ENCODE results near the gene CLASP1. TPM values are rescaled to one million over a fixed set of nuclear protein-coding genes. Genes with fewer than 3 reads are reported as not detected.

The CLASP1 gene
- total and polyA plus RNA-seq, 2 of the 8 experiments (the other 6 are each of a cell fraction or from before 2014, with no cell fraction given): 7.3 to 53.9 TPM

GRCh38 chr2:121340926-121341325, 308.3 kb downstream of the CLASP1 start:
- Histone ChIP-seq H3K36me3 (ENCODE audit: control insufficient read depth in 2 of 4, insufficient read depth in 4 of 4, low read length in 3 of 4) (peaks cover 3 to 13% (median 10%) of the 10 kb centered on the region in 4 experiments; a peak in 6 of 8 replicates), H2BK120ac (replicated peaks; ENCODE audit: low read depth, low read length) (no peak overlapping the region), H2BK20ac (ENCODE audit: low read length) (no peak overlapping the region), H4K20me1 (replicated peaks in 1 of 2; ENCODE audit: control insufficient read depth in 1 of 2, insufficient read depth in 2 of 2, low read length in 2 of 2) (peaks cover 0 to 4% of the 10 kb centered on the region in 2 experiments), H3K18ac (ENCODE audit: extremely low read depth, low read length) (no peak overlapping the region), H2AFZ (ENCODE audit: low read length) (no peak overlapping the region), H4K8ac (ENCODE audit: extremely low read depth, insufficient read depth, low read length) (no peak overlapping the region), H3K23ac (ENCODE audit: insufficient read length) (no peak overlapping the region), H3K27ac (ENCODE audit: low read depth, low read length) (no peak overlapping the region), H4K5ac (ENCODE audit: insufficient read length, low read depth, low read length) (no peak overlapping the region), H3K4me2 (ENCODE audit: insufficient read depth in 1 of 2, low read depth in 2 of 2, low read length in 2 of 2) (no peak overlapping the region), H3K4ac (replicated peaks; ENCODE audit: insufficient read length, low read depth, low read length) (no peak overlapping the region), H3K9ac (replicated peaks in 1 of 4; ENCODE audit: extremely low read depth in 1 of 4, low read depth in 3 of 4, low read length in 3 of 4) (no peak overlapping the region), H2AK5ac (ENCODE audit: low read depth, low read length) (no peak overlapping the region), H3K23me2 (ENCODE audit: low read depth, low read length) (no peaks in the 10 kb centered on the region), H2BK5ac (ENCODE audit: low read depth, low read length) (no peak overlapping the region), H3K79me1 (ENCODE audit: low read depth, low read length) (no peaks in the 10 kb centered on the region; the same call in 1 of the 2 replicates), H2BK15ac (ENCODE audit: low read length) (no peak overlapping the region), H3K27me3 (replicated peaks in 1 of 4; ENCODE audit: control insufficient read depth in 3 of 4, extremely low read depth in 1 of 4, insufficient read depth in 3 of 4, low read length in 3 of 4) (no peaks in the 10 kb centered on the region), H3K56ac (replicated peaks; ENCODE audit: insufficient read length, low read depth, low read length) (no peak overlapping the region), H4K91ac (replicated peaks; ENCODE audit: insufficient read length, low read length) (no peak overlapping the region), H2BK12ac (ENCODE audit: low read depth, low read length) (no peak overlapping the region), H3K4me3 (ENCODE audit: extremely low read depth in 1 of 4, insufficient read depth in 2 of 4, low read depth in 3 of 4, low read length in 4 of 4) (no peak overlapping the region), H3K79me2 (ENCODE audit: control insufficient read depth in 1 of 2, insufficient read depth in 2 of 2, low read length in 2 of 2) (no peaks in the 10 kb centered on the region), H3K4me1 (replicated peaks in 1 of 4; ENCODE audit: control insufficient read depth in 3 of 4, insufficient read depth in 4 of 4, low read length in 3 of 4) (peaks cover 0 to 3% (median 0%) of the 10 kb centered on the region in 4 experiments; a peak in 1 of 7 replicates), H3K14ac (ENCODE audit: insufficient read length) (no peak overlapping the region), H3K9me3 (ENCODE audit: insufficient read depth in 2 of 2, low read depth in 1 of 2, low read length in 1 of 2) (no peaks in the 10 kb centered on the region)
- CTCF ChIA-PET (ENCODE audit: partially characterized antibody): interaction anchor here (0.8 to 9.3 kb wide), 5 partner anchors 8 to 255 kb away, joined by 3 to 109 read pairs (median 6); no protein-coding TSS in a partner anchor
- TF ChIP-seq SIN3A (conservative IDR thresholded peaks at IDR 0.05 in 1 of 2, IDR thresholded peaks at IDR 0.05 in 1 of 2; ENCODE audit: low read depth in 1 of 2, low read length in 2 of 2): no peak
- TF ChIP-seq RAD21 (IDR thresholded peaks at IDR 0.05 in 1 of 2, conservative IDR thresholded peaks at IDR 0.05 in 1 of 2; ENCODE audit: low read depth in 2 of 2, low read length in 2 of 2): peak in 1 of 2 experiments; percentile 5; a peak in 1 of 4 replicates
- no peak for TF ChIP-seq SUZ12 (IDR thresholded peaks at IDR 0.05; ENCODE audit: low read length)
- no peak for TF ChIP-seq USF2 (IDR thresholded peaks at IDR 0.05; ENCODE audit: low read length)
- no peak for TF ChIP-seq SIRT6 (IDR thresholded peaks at IDR 0.05; ENCODE audit: low read length)
- no peak for TF ChIP-seq KDM5A (IDR thresholded peaks at IDR 0.05; ENCODE audit: low read length)
- TF ChIP-seq EZH2 (IDR thresholded peaks at IDR 0.05; ENCODE audit: low read depth, low read length, severe bottlenecking): no peak
- no peak for TF ChIP-seq BACH1 (IDR thresholded peaks at IDR 0.05; ENCODE audit: low read length)
- no peak for DNase-seq (ENCODE audit: low read depth in 1 of 2, low spot score in 2 of 2)
- WGBS, 2 experiments (ENCODE audit: extremely low coverage in 1 of 2, insufficient coverage in 1 of 2, insufficient read length in 1 of 2, insufficient replicate concordance in 2 of 2, low coverage in 1 of 2, low lambda C conversion rate in 2 of 2, missing lambda C conversion rate in 1 of 2): 95% methylated on average over 4 of the region's 4 CpGs; no CpG with 5 or more reads in 1 of the 2 experiments
- POLR2A ChIA-PET (ENCODE audit: partially characterized antibody): no interaction called here
- FAIRE-seq: no peak

Measured in H1 (cell line).